SK-N-SH treated with all-trans-retinoic acid at 6 μM for 48 hours (cell line): Measurements from ENCODE around the gene DRD4.

ENCODE experiments used
- ARNTL ChIP-seq: fragments of 450-650 bp; formaldehyde crosslinking; IDR thresholded peaks from 2 replicates; pipeline ENCODE4 v1.5.0; 2020; ENCODE audit warnings: low read depth, mild to moderate bottlenecking, moderate library complexity, borderline replicate concordance
- TF ChIP-seq, protein P1 (sequence below): fragments of 250-450 bp; sonication (Bioruptor Pico); IDR thresholded peaks from 2 replicates; pipeline ENCODE4 v1.8.0; 2020; ENCODE audit warnings: mild to moderate bottlenecking, moderate library complexity, borderline replicate concordance

GRCh38 chr11:662689-663274, 25.7 kb downstream of the DRD4 start:
- no peak for TF ChIP-seq ARNTL (CRISPR knock-in tag)
- TF ChIP-seq, protein P1, sequence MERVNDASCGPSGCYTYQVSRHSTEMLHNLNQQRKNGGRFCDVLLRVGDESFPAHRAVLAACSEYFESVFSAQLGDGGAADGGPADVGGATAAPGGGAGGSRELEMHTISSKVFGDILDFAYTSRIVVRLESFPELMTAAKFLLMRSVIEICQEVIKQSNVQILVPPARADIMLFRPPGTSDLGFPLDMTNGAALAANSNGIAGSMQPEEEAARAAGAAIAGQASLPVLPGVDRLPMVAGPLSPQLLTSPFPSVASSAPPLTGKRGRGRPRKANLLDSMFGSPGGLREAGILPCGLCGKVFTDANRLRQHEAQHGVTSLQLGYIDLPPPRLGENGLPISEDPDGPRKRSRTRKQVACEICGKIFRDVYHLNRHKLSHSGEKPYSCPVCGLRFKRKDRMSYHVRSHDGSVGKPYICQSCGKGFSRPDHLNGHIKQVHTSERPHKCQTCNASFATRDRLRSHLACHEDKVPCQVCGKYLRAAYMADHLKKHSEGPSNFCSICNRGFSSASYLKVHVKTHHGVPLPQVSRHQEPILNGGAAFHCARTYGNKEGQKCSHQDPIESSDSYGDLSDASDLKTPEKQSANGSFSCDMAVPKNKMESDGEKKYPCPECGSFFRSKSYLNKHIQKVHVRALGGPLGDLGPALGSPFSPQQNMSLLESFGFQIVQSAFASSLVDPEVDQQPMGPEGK: no peak
